ENCODE results near the gene TMEM255B.
"Not testable (repeated sequence)": the region's sequence is repeated elsewhere in the genome, so short reads cannot be mapped to it uniquely, and the experiment has no call there.

TMEM255B gene

GRCh38 chr13:113741191-113741668 lies 17.8 kb upstream of the TMEM255B start:
- TF ChIP-seq CTCF (IDR thresholded peaks at IDR 0.05; ENCODE audit: low read depth, low read length, missing control alignments) = no peak
- H3K4me3 ChIP-seq (ENCODE audit: low read depth, low read length) = no peak overlapping the region
- DNase-seq (ENCODE audit: low read depth) = no peak
- in situ Hi-C loops (cut with HindIII; ENCODE audit: low sequenced_read_pairs) = no loop called here

- TF ChIP-seq CTCF (IDR thresholded peaks at IDR 0.05; ENCODE audit: low read depth, low read length, missing control alignments) = peak; percentile 26
- H3K4me3 ChIP-seq (ENCODE audit: low read depth, low read length) = no peak overlapping the region
- in situ Hi-C loops (cut with HindIII; ENCODE audit: low sequenced_read_pairs) = no loop called here
- no peak for DNase-seq (ENCODE audit: low read depth)
Observed at GRCh38 chr13:113742000-113742441, 17.0 kb upstream of the TMEM255B start.

GRCh38 chr13:113742445-113743120 lies 16.4 kb upstream of the TMEM255B start:
- in situ Hi-C loops (cut with HindIII; ENCODE audit: low sequenced_read_pairs) = no loop called here
- H3K4me3 ChIP-seq (ENCODE audit: low read depth, low read length) = no peak overlapping the region
- no peak for DNase-seq (ENCODE audit: low read depth)
- TF ChIP-seq CTCF (IDR thresholded peaks at IDR 0.05; ENCODE audit: low read depth, low read length, missing control alignments) = no peak

- in situ Hi-C loops (cut with HindIII; ENCODE audit: low sequenced_read_pairs) = no loop called here
- no peak overlapping the region for H3K4me3 ChIP-seq (ENCODE audit: low read depth, low read length)
- DNase-seq (ENCODE audit: low read depth) = no peak
- TF ChIP-seq CTCF (IDR thresholded peaks at IDR 0.05; ENCODE audit: low read depth, low read length, missing control alignments) = no peak
Observed at GRCh38 chr13:113743366-113744195, 15.4 kb upstream of the TMEM255B start.

- no peak for TF ChIP-seq CTCF (IDR thresholded peaks at IDR 0.05; ENCODE audit: low read depth, low read length, missing control alignments)
- no peak overlapping the region for H3K4me3 ChIP-seq (ENCODE audit: low read depth, low read length)
- in situ Hi-C loops (cut with HindIII; ENCODE audit: low sequenced_read_pairs) = no loop called here
- no peak for DNase-seq (ENCODE audit: low read depth)
Observed at GRCh38 chr13:113744197-113745000, 14.6 kb upstream of the TMEM255B start.

- H3K4me3 ChIP-seq (ENCODE audit: low read depth, low read length) = no peak overlapping the region
- no peak for DNase-seq (ENCODE audit: low read depth)
- no peak for TF ChIP-seq CTCF (IDR thresholded peaks at IDR 0.05; ENCODE audit: low read depth, low read length, missing control alignments)
- in situ Hi-C loops (cut with HindIII; ENCODE audit: low sequenced_read_pairs) = no loop called here
Observed at GRCh38 chr13:113745059-113745458, 14.0 kb upstream of the TMEM255B start.

GRCh38 chr13:113745500-113746142 lies 13.4 kb upstream of the TMEM255B start:
- H3K4me3 ChIP-seq (ENCODE audit: low read depth, low read length); in situ Hi-C loops (cut with HindIII; ENCODE audit: low sequenced_read_pairs); DNase-seq (ENCODE audit: low read depth): not testable (repeated sequence)
